ENCODE data around the gene TFR2.

Gene TFR2

GRCh38 chr7:100641463-100641859, at the start of gene TFR2:
Gene TFR2, minus strand, starts transcription at chr7:100641552. Its CDS starts 43 bp downstream, at chr7:100641509.
- no peak for DNase-seq

- DNase-seq: no peak
These were observed 48.1 kb upstream of the TFR2 start for GRCh38 chr7:100689230-100690135.

- no peak for DNase-seq
These were observed 47.0 kb upstream of the TFR2 start for GRCh38 chr7:100688326-100688860.

GRCh38 chr7:100687751-100688300, 46.5 kb upstream of the TFR2 start:
- DNase-seq: no peak

GRCh38 chr7:100687261-100687660, 45.9 kb upstream of the TFR2 start:
- DNase-seq: no peak

GRCh38 chr7:100686822-100687211, 45.5 kb upstream of the TFR2 start:
- no peak for DNase-seq

- DNase-seq: no peak
These were observed 45.0 kb upstream of the TFR2 start for GRCh38 chr7:100686201-100686821.

- DNase-seq: no peak
These were observed 44.3 kb upstream of the TFR2 start for GRCh38 chr7:100685631-100686145.

GRCh38 chr7:100685049-100685605, 43.8 kb upstream of the TFR2 start:
- DNase-seq: no peak

GRCh38 chr7:100684534-100685042, 43.2 kb upstream of the TFR2 start:
- DNase-seq: no peak

- no peak for DNase-seq
These were observed 42.5 kb upstream of the TFR2 start for GRCh38 chr7:100683659-100684533.

- no peak for DNase-seq
These were observed 41.8 kb upstream of the TFR2 start for GRCh38 chr7:100682991-100683658.

- DNase-seq: no peak
These were observed 40.9 kb upstream of the TFR2 start for GRCh38 chr7:100682228-100682741.

- no peak for DNase-seq
These were observed 40.3 kb upstream of the TFR2 start for GRCh38 chr7:100681491-100682227.

- no peak for DNase-seq
These were observed 39.4 kb upstream of the TFR2 start for GRCh38 chr7:100680576-100681271.

GRCh38 chr7:100679927-100680575, 38.7 kb upstream of the TFR2 start:
- DNase-seq: no peak

GRCh38 chr7:100679129-100679926, 38.0 kb upstream of the TFR2 start:
- no peak for DNase-seq

- no peak for DNase-seq
These were observed 37.1 kb upstream of the TFR2 start for GRCh38 chr7:100678291-100678984.

All from 8988T (cell line).